Measurements from ENCODE around the gene CAMK1D.

GRCh38 chr10:12740813-12741212 is 391.5 kb downstream of the CAMK1D start:
- no peak for TF ChIP-seq GATA3 (IDR thresholded peaks at IDR 0.05; ENCODE audit: low read depth, low read length)
- TF ChIP-seq GATA2 (IDR thresholded peaks at IDR 0.05; ENCODE audit: low read depth, low read length): no peak
